Hepatic stellate cell (primary cell): ENCODE results near the gene PPP1R3C.

Experiments
- DNase-seq: peaks from one replicate; pipeline ENCODE4 v3.0.0; 2011; ENCODE audit warnings: low spot score

The PPP1R3C gene

GRCh38 chr10:91601212-91601611 is 31.7 kb downstream of the PPP1R3C start:
- no peak for DNase-seq

GRCh38 chr10:91598211-91598977 is 34.5 kb downstream of the PPP1R3C start:
- DNase-seq: no peak

GRCh38 chr10:91597197-91597881 is 35.5 kb downstream of the PPP1R3C start:
- DNase-seq: no peak

- no peak for DNase-seq
Observed at GRCh38 chr10:91596825-91597196, 36.1 kb downstream of the PPP1R3C start.

GRCh38 chr10:91593834-91594233 is 39.0 kb downstream of the PPP1R3C start:
- DNase-seq: no peak

GRCh38 chr10:91593366-91593765 is 39.5 kb downstream of the PPP1R3C start:
- DNase-seq: no peak

- DNase-seq: no peak
Observed at GRCh38 chr10:91592266-91592975, 40.5 kb downstream of the PPP1R3C start.

- no peak for DNase-seq
Observed at GRCh38 chr10:91591797-91592174, 41.1 kb downstream of the PPP1R3C start.

- DNase-seq: no peak
Observed at GRCh38 chr10:91590904-91591796, 41.7 kb downstream of the PPP1R3C start.

GRCh38 chr10:91590142-91590903 is 42.5 kb downstream of the PPP1R3C start:
- peak; percentile 58 for DNase-seq

- no peak for DNase-seq
Observed at GRCh38 chr10:91589658-91590035, 43.2 kb downstream of the PPP1R3C start.

GRCh38 chr10:91589015-91589657 is 43.7 kb downstream of the PPP1R3C start:
- DNase-seq: no peak

GRCh38 chr10:91587710-91588638 is 44.9 kb downstream of the PPP1R3C start:
- DNase-seq: peak; percentile 60

GRCh38 chr10:91582153-91582554 is 50.7 kb downstream of the PPP1R3C start:
- DNase-seq: no peak

GRCh38 chr10:91579329-91579985 is 53.4 kb downstream of the PPP1R3C start:
- peak; percentile 51 for DNase-seq
